ENCODE measurements around the gene GLIS2. TPM values are rescaled to one million over a fixed set of nuclear protein-coding genes. Genes with fewer than 3 reads are reported as not detected.

GLIS2 gene
- total RNA-seq, 1 experiment from 2014 or later, result 13.1 TPM

GRCh38 chr16:4376126-4376892 is 60.4 kb downstream of the GLIS2 start:
- no peaks in the 10 kb centered on the region for H3K9me3 ChIP-seq
- Mint-ChIP-seq H3K27me3 (ENCODE audit: insufficient read depth, unreplicated experiment) (no peaks in the 10 kb centered on the region), H3K9me3 (ENCODE audit: unreplicated experiment) (no peaks in the 10 kb centered on the region), H3K4me3 (ENCODE audit: unreplicated experiment) (no peak overlapping the region), H3K36me3 (ENCODE audit: insufficient read depth, unreplicated experiment) (peaks cover 7% of the 10 kb centered on the region), H3K4me1 (ENCODE audit: low read depth, unreplicated experiment) (no peaks in the 10 kb centered on the region), H3K27ac (ENCODE audit: unreplicated experiment) (no peak overlapping the region)
- no peak overlapping the region for H3K4me3 ChIP-seq (ENCODE audit: low read depth, low read length)
- no peaks in the 10 kb centered on the region for H3K27me3 ChIP-seq (replicated peaks; ENCODE audit: control insufficient read depth, insufficient read depth, low read length)
- intact Hi-C loops (cut with micrococcal nuclease; ENCODE audit: unreplicated experiment), result no loop called here
- BruUV-seq (replicated peaks), result no TSS peak
- ChIA-PET CTCF (no interaction called here), POLR2A (no interaction called here)
- no peak for DNase-seq
- TF ChIP-seq, protein P1, sequence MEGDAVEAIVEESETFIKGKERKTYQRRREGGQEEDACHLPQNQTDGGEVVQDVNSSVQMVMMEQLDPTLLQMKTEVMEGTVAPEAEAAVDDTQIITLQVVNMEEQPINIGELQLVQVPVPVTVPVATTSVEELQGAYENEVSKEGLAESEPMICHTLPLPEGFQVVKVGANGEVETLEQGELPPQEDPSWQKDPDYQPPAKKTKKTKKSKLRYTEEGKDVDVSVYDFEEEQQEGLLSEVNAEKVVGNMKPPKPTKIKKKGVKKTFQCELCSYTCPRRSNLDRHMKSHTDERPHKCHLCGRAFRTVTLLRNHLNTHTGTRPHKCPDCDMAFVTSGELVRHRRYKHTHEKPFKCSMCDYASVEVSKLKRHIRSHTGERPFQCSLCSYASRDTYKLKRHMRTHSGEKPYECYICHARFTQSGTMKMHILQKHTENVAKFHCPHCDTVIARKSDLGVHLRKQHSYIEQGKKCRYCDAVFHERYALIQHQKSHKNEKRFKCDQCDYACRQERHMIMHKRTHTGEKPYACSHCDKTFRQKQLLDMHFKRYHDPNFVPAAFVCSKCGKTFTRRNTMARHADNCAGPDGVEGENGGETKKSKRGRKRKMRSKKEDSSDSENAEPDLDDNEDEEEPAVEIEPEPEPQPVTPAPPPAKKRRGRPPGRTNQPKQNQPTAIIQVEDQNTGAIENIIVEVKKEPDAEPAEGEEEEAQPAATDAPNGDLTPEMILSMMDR (IDR thresholded peaks at IDR 0.05; ENCODE audit: insufficient read depth in 1 of 2, low read depth in 1 of 2, low read length in 1 of 2, severe bottlenecking in 1 of 2, unreplicated experiment in 1 of 2), result no peak
- H3K4me1 ChIP-seq, result peaks cover 37% of the 10 kb centered on the region
- H3K36me3 ChIP-seq (ENCODE audit: control insufficient read depth, insufficient read depth, low read length), result no peaks in the 10 kb centered on the region; the same call in 1 of the 2 replicates

DNA sequence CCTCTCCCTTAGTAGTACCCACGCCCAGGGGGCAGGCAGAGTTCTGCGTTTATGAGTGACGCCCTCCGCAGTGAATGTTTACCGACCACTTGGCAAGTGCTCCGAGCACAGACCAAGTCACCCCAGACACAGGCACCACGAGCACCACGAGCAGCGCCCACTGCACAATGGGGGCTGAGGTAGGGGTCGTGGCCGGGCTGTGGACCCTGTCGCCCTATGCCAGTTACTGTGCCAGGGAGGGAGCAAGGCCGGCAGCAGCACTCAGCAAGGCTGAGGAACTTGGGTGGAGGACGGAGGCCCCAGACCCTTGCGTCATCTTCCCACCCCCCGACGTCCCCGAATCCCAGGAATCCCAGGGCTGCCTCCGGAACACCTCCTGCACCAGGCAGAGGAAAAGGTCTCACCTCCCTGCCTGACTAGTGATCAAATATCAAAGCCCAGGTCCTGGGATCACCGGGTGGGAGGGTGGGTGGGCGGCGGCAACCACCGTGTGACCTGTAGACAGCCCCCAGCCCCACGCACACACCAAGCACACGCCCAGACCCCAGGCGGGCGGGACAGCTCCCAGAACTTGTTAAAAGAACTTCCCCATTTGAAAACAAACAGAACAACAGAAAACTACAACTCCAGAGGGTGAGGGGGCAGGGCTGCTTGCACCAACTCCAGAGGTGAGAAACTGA is 61.2 kb downstream of the GLIS2 start:
- ChIA-PET CTCF (interaction anchor here (0.6 to 1.8 kb wide), 2 partner anchors 26 to 203 kb away, joined by 3 to 8 read pairs; no protein-coding TSS in a partner anchor), POLR2A (no interaction called here)
- TF ChIP-seq, protein P1 (IDR thresholded peaks at IDR 0.05; ENCODE audit: insufficient read depth in 1 of 2, low read depth in 1 of 2, low read length in 1 of 2, severe bottlenecking in 1 of 2, unreplicated experiment in 1 of 2), result no peak
- BruUV-seq (replicated peaks), result no TSS peak
- Histone ChIP-seq H3K36me3 (ENCODE audit: control insufficient read depth, insufficient read depth, low read length) (no peaks in the 10 kb centered on the region; the same call in 1 of the 2 replicates), H3K4me1 (peaks cover 36% of the 10 kb centered on the region), H3K4me3 (ENCODE audit: low read depth, low read length) (no peak overlapping the region), H3K9me3 (no peaks in the 10 kb centered on the region), H3K27me3 (replicated peaks; ENCODE audit: control insufficient read depth, insufficient read depth, low read length) (no peaks in the 10 kb centered on the region)
- Mint-ChIP-seq H3K4me3 (ENCODE audit: unreplicated experiment) (no peak overlapping the region), H3K9me3 (ENCODE audit: unreplicated experiment) (no peaks in the 10 kb centered on the region), H3K36me3 (ENCODE audit: insufficient read depth, unreplicated experiment) (peaks cover 7% of the 10 kb centered on the region), H3K27me3 (ENCODE audit: insufficient read depth, unreplicated experiment) (no peaks in the 10 kb centered on the region), H3K27ac (ENCODE audit: unreplicated experiment) (no peak overlapping the region), H3K4me1 (ENCODE audit: low read depth, unreplicated experiment) (no peaks in the 10 kb centered on the region)
- intact Hi-C loops (cut with micrococcal nuclease; ENCODE audit: unreplicated experiment), result no loop called here
- no peak for DNase-seq

DNA sequence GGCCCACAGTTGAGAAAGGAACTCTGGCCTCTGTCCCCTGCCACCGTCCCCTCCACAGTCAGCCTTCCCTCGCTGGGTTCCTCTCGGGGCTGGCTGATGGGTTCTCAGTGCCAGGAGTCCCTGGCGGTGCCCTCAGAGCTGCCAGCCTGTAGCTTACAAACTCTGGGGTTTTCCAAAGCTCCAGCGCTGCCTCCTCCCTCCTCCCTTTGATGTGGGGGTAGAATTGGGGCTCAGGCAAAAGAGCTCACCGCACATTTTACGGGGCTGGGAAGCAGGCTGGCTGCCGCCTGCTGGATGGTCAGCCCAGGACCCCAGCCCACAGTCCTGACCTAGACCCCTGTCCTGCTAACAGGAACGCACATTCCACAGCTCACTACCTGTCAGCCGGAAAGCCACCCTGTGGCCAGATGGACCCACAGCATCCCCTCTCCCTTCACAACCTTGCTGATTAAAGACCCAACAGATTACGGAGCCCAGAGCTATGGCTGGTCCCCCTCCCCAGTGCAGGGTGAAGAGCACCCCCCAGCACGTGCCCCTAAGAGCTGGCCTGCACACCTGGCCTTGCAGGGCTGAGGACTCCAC is 61.8 kb downstream of the GLIS2 start:
- no peaks in the 10 kb centered on the region for H3K9me3 ChIP-seq
- DNase-seq, result no peak
- Mint-ChIP-seq H3K9me3 (ENCODE audit: unreplicated experiment) (no peaks in the 10 kb centered on the region), H3K27ac (ENCODE audit: unreplicated experiment) (no peak overlapping the region), H3K4me3 (ENCODE audit: unreplicated experiment) (no peak overlapping the region), H3K36me3 (ENCODE audit: insufficient read depth, unreplicated experiment) (peaks cover 7% of the 10 kb centered on the region), H3K4me1 (ENCODE audit: low read depth, unreplicated experiment) (no peaks in the 10 kb centered on the region), H3K27me3 (ENCODE audit: insufficient read depth, unreplicated experiment) (no peaks in the 10 kb centered on the region)
- TF ChIP-seq, protein P1 (IDR thresholded peaks at IDR 0.05; ENCODE audit: insufficient read depth in 1 of 2, low read depth in 1 of 2, low read length in 1 of 2, severe bottlenecking in 1 of 2, unreplicated experiment in 1 of 2), result peak in 1 of 2 experiments; percentile 17
- H3K27me3 ChIP-seq (replicated peaks; ENCODE audit: control insufficient read depth, insufficient read depth, low read length), result no peaks in the 10 kb centered on the region
- no TSS peak for BruUV-seq (replicated peaks)
- intact Hi-C loops (cut with micrococcal nuclease; ENCODE audit: unreplicated experiment), result no loop called here
- CTCF ChIA-PET, result interaction anchor here (0.6 to 1.8 kb wide), 3 partner anchors 18 to 203 kb away, joined by 3 to 9 read pairs (median 8); no protein-coding TSS in a partner anchor
- peaks cover 29% of the 10 kb centered on the region for H3K4me1 ChIP-seq
- POLR2A ChIA-PET, result interaction anchor here (1.1 kb wide), 1 partner anchor 105 kb away, joined by 11 read pairs; the partner anchor contains the start of gene TFAP4
- H3K36me3 ChIP-seq (ENCODE audit: control insufficient read depth, insufficient read depth, low read length), result no peaks in the 10 kb centered on the region; the same call in 1 of the 2 replicates
- H3K4me3 ChIP-seq (ENCODE audit: low read depth, low read length), result no peak overlapping the region

Measured in Caco-2 (cell line).